ENCODE measurements around the gene KDM5C.
A peak's percentile ranks its signal among the peaks of the same experiment; 100 is the strongest.

The KDM5C gene

GRCh38 chrX:53224860-53225797, at the start of gene KDM5C:
KDM5C (minus strand) TSS chrX:53225207; CDS start chrX:53224889, 318 bp downstream.
- DNase-seq: peak; percentile 86 to 99 (median 99)

DNA sequence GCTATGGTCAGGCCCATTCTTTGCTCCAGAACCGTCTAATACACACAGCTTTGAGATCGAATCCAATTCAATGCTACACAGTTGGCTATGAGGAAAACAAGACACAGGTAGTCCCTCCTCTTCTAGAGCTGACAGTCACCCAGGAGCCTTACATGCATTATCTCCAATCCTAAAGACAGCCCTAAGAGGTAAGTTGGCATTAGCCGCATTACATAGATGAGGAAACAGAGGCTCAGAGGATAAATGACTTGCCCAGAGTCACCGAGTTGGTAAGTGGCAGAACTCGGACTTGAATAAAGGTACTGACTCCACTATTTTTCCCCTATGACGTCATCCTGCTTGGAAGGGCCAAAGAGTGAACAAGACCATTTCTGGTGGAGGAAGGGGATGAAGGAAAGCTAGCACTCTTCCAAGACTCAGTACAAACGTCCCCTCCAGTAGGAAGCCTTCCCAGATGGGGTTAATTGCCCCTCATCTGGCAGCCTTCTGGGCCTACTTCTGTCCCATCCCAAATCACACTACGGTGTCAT, 47.9 kb upstream of the KDM5C start:
- DNase-seq: no peak

DNA sequence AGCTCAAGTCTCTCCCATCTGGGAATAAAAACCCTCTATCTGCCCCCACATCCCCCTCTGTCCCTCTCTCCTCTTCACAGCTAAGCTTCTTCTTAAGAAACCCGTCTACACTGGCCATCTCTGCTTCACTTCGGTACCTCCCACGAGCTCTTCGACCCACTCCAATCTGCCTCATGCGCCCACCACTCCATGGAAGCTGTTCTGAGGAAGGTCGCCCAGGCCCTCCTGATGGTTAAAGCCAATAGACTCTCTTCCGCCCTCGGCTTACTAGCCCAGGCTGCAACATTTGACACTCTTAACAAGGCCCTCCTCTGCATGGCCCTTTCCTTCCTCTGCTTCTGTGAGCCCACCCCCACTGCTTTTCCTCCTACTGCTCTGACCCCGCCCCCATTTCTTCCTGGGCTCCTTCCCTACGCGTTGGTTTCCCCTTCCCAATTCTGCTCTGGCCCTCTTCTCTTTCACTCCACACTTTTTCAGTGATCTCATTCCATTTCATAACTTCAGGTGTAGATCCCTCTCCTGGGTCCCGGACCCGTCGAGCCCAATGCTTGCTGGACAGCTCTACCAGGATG, 44.6 kb upstream of the KDM5C start:
- no peak for DNase-seq

DNA sequence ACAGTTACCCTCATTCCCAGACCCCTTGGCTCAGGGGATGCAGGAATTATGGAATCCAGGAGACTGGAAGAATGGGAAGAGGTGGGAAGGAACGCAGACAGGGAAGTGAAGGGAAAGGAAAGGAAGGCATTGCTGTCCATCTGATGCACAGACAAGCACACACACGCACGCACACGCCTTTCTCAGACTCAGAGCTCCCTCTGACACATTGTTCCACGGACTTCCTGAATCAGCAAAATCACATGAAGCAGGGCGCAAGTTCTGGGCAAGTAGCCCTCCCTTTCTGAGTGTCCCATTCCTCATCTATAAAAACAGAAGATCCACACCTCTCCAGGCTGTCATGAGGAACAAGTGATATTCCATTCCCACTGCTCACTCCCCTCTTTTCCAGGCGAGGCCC, 43.2 kb upstream of the KDM5C start:
- DNase-seq: no peak

DNA sequence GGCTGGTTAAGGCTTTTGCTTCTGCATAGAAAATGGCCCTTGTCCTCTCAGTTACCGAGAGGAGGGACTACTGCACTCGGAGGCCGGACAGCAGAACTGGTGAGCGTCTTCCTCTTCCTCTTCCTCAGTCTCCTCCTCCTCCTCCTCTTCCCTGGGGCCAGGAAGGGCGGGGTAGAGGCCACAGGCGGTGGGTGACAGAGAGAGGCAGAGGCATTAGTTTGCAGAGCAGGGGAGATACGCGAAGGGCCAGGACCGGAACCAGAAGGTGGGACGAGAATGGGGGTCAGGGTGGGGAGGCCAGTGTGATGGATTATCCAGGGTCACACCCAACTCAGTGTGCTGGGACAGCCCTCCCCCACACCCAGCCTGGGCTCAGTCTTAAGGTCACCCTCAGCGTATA, 41.9 kb upstream of the KDM5C start:
- DNase-seq: no peak

- no peak for DNase-seq
Measured at GRCh38 chrX:53265771-53266574, 41.0 kb upstream of the KDM5C start.

DNA sequence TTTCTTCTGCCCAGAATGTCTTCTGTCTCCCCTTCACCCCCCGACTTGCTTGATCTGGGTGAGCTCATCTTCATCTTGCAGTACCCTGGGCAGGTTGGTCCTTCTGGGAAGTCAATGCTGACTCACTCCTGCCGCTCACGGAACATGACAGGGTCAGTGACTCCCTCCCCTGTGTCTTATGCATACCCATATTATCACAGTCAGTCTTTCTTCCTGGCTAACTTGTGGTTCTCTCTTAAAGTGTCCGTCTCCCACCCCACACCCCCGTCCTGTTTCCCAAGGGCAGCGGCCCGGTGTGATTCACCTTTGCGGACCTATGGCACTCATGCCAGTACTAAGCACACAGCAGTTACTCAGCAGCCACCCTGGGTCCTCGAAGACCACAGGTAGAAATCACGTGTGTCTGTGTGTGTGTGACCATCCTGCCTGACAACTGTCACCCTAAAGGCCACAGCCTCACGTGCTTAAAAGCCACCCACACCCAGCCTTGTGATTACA, 38.6 kb upstream of the KDM5C start:
- no peak for DNase-seq

- peak in 1 of 3 experiments; percentile 13 for DNase-seq
Measured at GRCh38 chrX:53262918-53263394, 37.9 kb upstream of the KDM5C start.

DNA sequence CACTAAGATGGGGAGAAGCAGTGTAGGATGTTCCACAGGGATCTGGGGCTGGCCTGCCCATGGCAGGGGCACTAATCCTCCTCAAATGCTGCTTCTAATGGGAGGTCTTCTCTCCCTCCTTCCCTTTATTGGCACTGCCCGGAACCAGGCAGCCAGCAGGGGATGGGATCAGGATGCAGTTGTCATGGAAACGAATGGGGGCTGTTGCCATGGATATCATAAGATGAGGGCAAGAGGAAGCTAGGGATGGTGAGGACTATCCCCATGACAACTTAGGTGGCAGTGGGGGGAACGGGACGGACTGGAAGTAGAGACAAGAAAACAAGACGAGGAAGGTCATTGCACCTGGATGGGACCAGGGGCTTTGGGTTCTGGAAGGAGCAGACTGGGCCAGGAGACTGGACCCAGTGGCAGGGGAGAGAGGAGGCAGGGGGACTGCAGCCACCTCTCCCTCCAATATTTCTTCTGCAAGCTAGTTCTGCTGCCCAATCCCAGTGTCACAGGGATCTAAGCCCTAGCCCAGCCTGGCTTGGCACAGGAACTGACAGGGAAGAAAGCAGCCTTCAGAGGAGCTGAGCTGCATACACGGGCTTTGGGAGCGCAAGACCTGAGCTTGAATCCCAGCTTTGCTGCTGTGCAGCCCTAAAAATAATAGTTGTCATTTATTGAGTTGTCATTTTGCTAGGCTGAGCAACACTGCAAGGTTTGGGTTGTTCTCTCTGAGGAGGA, 37.3 kb upstream of the KDM5C start:
- DNase-seq: peak in 1 of 3 experiments; percentile 57

DNA sequence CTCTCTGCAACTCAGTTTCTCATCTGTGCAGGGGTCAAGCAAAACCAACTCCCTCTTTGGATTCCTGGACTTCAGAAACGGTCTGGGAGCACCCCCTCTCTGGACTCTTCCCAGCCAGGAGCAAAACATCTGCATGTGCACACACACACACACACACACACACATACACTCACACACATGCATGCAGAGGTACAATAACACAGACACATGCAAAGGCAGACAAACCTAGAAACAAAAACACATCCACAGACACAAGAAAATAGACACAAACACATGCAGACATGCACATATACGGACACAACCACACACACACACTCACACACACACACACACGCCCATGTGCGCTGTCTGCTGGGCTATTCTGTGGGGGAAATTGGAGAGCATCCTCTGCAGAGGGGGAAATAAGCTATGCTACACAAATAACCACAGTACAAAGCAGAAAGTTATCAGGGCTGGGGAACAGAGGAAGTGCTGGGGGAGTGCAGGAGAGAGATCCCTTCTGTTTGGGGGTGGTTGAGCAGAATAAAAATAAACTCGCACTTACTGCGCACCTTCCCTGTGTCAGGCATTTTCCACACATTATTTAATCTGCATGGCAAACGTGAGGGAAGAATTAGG, 36.5 kb upstream of the KDM5C start:
- DNase-seq: no peak

DNA sequence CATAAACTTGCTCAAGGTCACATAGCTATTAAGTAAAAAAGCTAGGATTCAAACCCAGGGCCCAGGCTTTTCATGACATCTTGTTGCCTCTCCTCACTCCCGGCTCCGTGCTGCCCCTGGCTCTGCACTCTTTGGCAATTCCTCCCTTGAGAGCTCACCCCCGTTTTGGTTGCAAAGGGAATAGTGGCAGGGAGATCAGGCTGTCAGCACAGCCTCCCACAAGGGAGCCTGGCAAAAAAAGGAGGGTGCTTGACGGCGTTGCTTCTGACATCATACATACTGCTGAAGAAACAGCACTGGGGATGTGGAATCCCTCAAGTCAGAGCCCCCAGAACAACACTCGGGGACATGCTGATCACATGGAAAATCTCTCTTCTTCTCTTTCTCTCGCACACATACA, 35.8 kb upstream of the KDM5C start:
- DNase-seq: no peak

GRCh38 chrX:53257670-53258423, 32.8 kb upstream of the KDM5C start:
- no peak for DNase-seq

DNA sequence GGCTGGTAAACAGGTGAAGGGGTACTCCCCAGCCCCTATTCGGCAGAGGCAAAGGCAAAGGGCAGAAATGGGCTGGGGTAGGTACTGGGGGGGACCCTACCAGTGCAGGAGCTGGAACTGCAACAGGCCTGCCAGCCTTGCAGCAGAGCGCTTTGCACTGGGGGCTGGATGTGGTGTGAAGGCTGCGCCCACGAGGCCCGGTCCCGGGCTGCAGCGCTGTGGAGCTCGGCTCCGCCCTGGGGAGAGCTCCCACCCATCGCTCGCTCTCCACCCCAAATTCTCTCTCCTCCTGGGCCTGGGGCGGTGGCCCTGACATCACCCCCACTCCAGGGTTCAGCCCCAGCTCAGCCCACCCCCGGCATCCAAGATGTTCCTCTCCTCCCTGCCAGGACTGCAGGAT, 32.2 kb upstream of the KDM5C start:
- no peak for DNase-seq

- DNase-seq: peak in 2 of 3 experiments; percentile 75 to 80
Measured at GRCh38 chrX:53256446-53257041, 31.5 kb upstream of the KDM5C start.

GRCh38 chrX:53255738-53256191, 30.8 kb upstream of the KDM5C start:
- DNase-seq: peak in 1 of 3 experiments; percentile 7

- DNase-seq: no peak
Measured at GRCh38 chrX:53254570-53255461, 29.8 kb upstream of the KDM5C start.

DNA sequence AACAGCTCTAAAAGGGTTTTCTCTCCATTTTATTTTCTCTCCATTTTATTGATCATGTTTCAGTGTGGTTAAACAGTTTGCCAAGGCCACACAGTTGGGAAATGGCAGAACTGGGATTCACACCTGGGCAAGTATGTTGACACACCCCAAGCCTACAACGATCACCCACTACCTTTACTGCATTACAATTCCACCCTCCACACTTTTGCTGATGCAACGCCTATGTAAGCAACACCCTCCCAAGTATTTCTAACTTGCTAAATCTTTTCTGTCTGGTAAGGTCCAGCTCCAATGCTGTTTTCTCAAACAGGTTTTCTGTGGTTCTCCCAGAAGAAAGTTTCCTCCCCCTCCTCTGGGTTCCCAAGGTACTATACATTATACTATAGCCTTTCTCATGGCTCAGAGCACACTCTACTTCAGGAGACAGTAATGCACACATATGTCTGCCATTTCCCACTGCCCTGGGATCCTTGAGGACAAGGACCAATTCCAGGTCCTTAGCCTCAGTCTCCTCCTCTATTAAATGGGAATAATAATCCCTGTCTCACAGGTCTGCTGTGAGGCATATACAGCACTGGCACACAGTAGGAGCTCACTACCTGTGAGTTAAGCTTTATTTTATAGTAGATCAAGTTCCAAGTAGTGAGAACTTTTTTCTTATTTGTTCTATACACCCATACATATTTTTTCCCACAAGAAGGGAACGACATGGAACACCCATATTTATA, 28.4 kb upstream of the KDM5C start:
- no peak for DNase-seq

DNA sequence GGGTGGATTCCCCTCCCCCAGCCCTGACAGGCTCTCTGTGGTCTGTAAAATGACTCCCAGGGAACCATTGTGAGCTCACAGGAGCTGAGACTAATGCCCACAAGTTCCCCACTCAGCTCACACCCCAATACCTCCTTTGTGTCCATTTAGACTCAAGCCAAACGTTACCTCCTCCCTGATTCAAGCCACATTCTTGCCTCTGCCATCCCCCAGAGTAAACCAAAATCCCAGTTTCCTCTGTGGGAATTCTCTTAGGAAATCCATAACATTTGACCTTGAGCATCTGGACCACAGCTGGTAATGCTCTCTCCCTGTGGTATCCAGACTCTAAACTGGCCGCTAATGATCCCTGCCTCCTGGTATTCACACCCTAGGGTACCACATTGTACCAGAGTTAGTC, 26.3 kb upstream of the KDM5C start:
- no peak for DNase-seq

DNA sequence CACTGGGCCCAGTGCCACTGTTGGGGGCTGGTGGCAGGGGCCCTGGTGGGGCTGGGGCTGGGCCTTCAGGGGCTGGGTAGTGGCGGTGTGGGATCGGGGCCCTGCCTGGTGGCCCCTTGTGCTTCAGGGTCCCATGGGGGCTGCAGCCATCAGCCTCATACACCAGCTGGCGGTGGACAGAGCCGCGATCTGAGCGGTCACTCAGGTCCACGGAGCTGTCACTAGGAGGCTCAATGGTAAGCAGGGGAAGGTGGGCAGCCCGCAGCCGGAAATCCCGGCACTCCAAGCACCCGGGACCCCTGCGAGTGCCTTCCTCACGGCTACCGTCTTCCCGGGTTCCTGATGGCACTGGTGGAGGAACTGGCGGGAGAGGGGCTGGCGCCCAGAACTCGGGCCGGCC, 25.5 kb upstream of the KDM5C start:
- no peak for DNase-seq
